Measurements from ENCODE around the gene TOM1. TPM values are rescaled to one million over a fixed set of nuclear protein-coding genes. Genes with fewer than 3 reads are reported as not detected.
A peak's percentile ranks its signal among the peaks of the same experiment; 100 is the strongest.

Gene TOM1
- total and polyA plus RNA-seq, 10 of the 15 experiments (the other 5 are each of a cell fraction or from before 2014, with no cell fraction given): 2.2 to 64.6 (median 40.3) TPM

DNA sequence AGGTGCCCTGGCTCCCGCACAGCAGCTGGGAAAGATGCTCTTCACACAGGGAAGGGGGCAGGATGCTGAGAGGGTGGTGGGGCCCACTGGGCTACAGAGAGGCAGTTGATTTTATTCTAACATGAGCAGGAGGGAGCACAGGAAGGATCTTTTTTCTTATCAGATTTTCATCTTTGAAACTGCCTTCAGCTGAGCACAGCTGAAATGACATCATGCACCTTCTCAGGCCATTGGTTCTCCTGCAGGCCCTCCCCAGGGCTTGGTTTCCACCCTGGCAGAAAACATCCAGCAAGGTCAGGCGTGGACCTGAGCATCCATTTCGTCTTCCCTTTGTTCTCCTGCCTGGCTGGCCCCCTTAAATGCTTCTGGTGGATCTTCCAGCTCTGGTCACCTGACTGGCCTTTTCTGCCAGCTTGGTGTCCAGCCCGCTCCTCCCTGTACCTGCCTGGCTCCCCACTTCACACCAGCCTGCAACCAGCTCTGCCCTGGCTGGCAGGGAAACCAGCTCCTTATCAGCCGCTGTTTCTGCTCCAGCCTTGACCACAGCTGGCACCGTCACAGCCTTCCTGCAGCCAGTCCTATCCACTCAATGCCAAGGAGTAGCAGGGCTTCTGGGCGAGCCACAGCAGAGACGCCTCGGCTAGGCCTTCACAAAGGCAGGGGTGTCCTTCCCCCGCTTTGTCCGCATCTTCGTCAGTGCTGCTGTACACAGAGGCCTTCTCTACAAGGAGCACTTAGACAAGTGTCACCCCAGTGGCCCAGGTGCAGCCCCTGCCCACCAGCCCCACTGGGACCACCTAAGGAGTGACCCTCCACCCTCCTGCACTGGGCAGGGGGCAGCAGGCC is 36.5 kb downstream of the TOM1 start (continued):
- no peak for TF ChIP-seq SPI1 (IDR thresholded peaks at IDR 0.05; ENCODE audit: borderline replicate concordance, insufficient read depth, low read depth, low read length)
- no peak for TF ChIP-seq SRF (IDR thresholded peaks at IDR 0.05; ENCODE audit: low read depth in 2 of 2, low read length in 2 of 2)
- no peak for TF ChIP-seq TCF7 (IDR thresholded peaks at IDR 0.05; ENCODE audit: borderline replicate concordance)
- TF ChIP-seq, protein P1, sequence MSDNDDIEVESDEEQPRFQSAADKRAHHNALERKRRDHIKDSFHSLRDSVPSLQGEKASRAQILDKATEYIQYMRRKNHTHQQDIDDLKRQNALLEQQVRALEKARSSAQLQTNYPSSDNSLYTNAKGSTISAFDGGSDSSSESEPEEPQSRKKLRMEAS (IDR thresholded peaks at IDR 0.05; ENCODE audit: low read depth, low read length): no peak
- no peak for TF ChIP-seq SIN3A (IDR thresholded peaks at IDR 0.05; ENCODE audit: low read depth, low read length)
- TF ChIP-seq RAD21 (IDR thresholded peaks at IDR 0.05; ENCODE audit: insufficient read depth, low read depth, low read length): no peak
- TF ChIP-seq KAT2A (conservative IDR thresholded peaks at IDR 0.05; ENCODE audit: control insufficient read depth, low read depth, low read length): no peak

DNA sequence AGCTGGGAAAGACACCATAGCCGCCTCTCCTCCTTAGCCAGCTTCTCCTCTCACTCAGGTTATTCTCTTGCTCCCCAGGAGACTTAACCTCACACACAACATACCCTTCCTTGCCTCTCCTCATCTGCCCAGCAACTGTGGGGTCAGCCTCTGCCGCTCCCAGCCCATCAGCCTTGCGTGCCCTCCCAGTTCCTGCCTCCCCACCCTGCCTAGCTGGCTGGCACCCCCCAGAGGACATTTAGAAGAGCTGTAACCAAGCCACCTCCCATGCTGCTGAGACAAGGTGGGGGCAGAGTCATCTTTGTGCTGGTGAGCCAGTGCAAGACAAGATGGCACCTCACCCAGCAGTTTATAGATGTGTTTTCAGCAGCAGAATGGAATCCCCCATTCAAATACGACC is 38.2 kb downstream of the TOM1 start:
- ATAC-seq: peak; percentile 75

More for the DNA sequence above, 38.2 kb downstream of the TOM1 start:
- intact Hi-C loops (cut with micrococcal nuclease; ENCODE audit: unreplicated experiment) (no loop called here), in situ Hi-C loops (cut with MboI) (no loop called here)
- H3K79me2 ChIP-seq (ENCODE audit: control insufficient read depth, insufficient read depth, low read length): no peaks in the 10 kb centered on the region
- CTCF ChIA-PET: interaction anchor here (0.9 to 1.5 kb wide), 4 partner anchors 72 to 106 kb away, joined by 3 to 8 read pairs (median 4); no protein-coding TSS in a partner anchor
- H3K4me3 ChIP-seq: no peak overlapping the region
- H4K20me1 ChIP-seq (ENCODE audit: control insufficient read depth, insufficient read depth): no peaks in the 10 kb centered on the region
- H3K27me3 ChIP-seq (replicated peaks in 1 of 2; ENCODE audit: control insufficient read depth in 2 of 2, insufficient read depth in 2 of 2, low read length in 1 of 2): no peaks in the 10 kb centered on the region
- no peak overlapping the region for H3K27ac ChIP-seq (ENCODE audit: control insufficient read depth, insufficient read depth)
- POLR2A ChIA-PET: no interaction called here
- no peaks in the 10 kb centered on the region; the same call in 1 of the 2 replicates for H3K4me1 ChIP-seq (ENCODE audit: control insufficient read depth, insufficient read depth, low read length)
- RAD21 ChIA-PET (ENCODE audit: unreplicated experiment): interaction anchor here (1.2 kb wide), 1 partner anchor 106 kb away, joined by 5 read pairs; no protein-coding TSS in a partner anchor
- BruUV-seq (replicated peaks): no TSS peak
- TF ChIP-seq IRF4 (IDR thresholded peaks at IDR 0.05; ENCODE audit: low read depth, low read length): 0 out of 2 replicates have a peak, but pooled peaks have one; percentile 23
- TF ChIP-seq, protein P2, sequence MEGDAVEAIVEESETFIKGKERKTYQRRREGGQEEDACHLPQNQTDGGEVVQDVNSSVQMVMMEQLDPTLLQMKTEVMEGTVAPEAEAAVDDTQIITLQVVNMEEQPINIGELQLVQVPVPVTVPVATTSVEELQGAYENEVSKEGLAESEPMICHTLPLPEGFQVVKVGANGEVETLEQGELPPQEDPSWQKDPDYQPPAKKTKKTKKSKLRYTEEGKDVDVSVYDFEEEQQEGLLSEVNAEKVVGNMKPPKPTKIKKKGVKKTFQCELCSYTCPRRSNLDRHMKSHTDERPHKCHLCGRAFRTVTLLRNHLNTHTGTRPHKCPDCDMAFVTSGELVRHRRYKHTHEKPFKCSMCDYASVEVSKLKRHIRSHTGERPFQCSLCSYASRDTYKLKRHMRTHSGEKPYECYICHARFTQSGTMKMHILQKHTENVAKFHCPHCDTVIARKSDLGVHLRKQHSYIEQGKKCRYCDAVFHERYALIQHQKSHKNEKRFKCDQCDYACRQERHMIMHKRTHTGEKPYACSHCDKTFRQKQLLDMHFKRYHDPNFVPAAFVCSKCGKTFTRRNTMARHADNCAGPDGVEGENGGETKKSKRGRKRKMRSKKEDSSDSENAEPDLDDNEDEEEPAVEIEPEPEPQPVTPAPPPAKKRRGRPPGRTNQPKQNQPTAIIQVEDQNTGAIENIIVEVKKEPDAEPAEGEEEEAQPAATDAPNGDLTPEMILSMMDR (IDR thresholded peaks at IDR 0.05 in 2 of 3, conservative IDR thresholded peaks at IDR 0.05 in 1 of 3; ENCODE audit: control insufficient read depth in 2 of 3, extremely low read depth in 1 of 3, insufficient read depth in 1 of 3, low read depth in 3 of 3, low read length in 3 of 3): peak; percentile 31 to 34 (median 32); a peak in 3 of 6 replicates
- no peak for TF ChIP-seq POLR2A (IDR thresholded peaks at IDR 0.05; ENCODE audit: low read depth, low read length)
- TF ChIP-seq RAD21 (IDR thresholded peaks at IDR 0.05; ENCODE audit: insufficient read depth, low read depth, low read length): peak; percentile 56
- 0 out of 2 replicates have a peak, but pooled peaks have one; percentile 51 for TF ChIP-seq RFX5 (IDR thresholded peaks at IDR 0.05; ENCODE audit: low read depth, low read length)
- 67% methylated on average over 4 of the region's 4 CpGs for WGBS (ENCODE audit: insufficient coverage, insufficient replicate concordance, low lambda C conversion rate, missing lambda C conversion rate)
- DNase-seq (ENCODE audit: low read depth, low spot score) (no peak), FAIRE-seq (no peak)
- SMC1A ChIA-PET (ENCODE audit: uncharacterized antibody, unreplicated experiment): interaction anchor here (1.3 to 1.5 kb wide), 2 partner anchors 13 to 31 kb away, joined by 4 to 6 read pairs; no protein-coding TSS in a partner anchor
- no peak overlapping the region for H3K4me2 ChIP-seq (ENCODE audit: control insufficient read depth, insufficient read depth)
- H3K9ac ChIP-seq (ENCODE audit: control insufficient read depth, insufficient read depth, low read length): no peak overlapping the region
- H3K36me3 ChIP-seq (ENCODE audit: control insufficient read depth in 2 of 2, insufficient read depth in 2 of 2, low read length in 1 of 2): peaks cover 5 to 27% of the 10 kb centered on the region in 2 experiments; a peak in 2 of 4 replicates
- no peak overlapping the region for H2AFZ ChIP-seq (ENCODE audit: control insufficient read depth, low read depth, low read length)
- H3K9me3 ChIP-seq (replicated peaks; ENCODE audit: control insufficient read depth, insufficient read depth, low read length): no peaks in the 10 kb centered on the region; the same call in 2 of the 3 replicates

All from GM12878 (cell line).